Mesodermal cell (in vitro differentiated cells): ENCODE results near the gene IFITM10.
"Not testable (repeated sequence)": the region's sequence is repeated elsewhere in the genome, so short reads cannot be mapped to it uniquely, and the experiment has no call there.

Experiments
- H3K27ac ChIP-seq: 2 replicates; pipeline ENCODE4 v1.7.0; 2013; ENCODE audit warnings: mild to moderate bottlenecking, low read depth, low read length, moderate library complexity; ENCODE audit not compliant: severe bottlenecking
- H3K36me3 ChIP-seq: 2 replicates; pipeline ENCODE4 v1.7.1; 2013; ENCODE audit warnings: mild to moderate bottlenecking, low read length, moderate library complexity; ENCODE audit not compliant: control insufficient read depth, insufficient read depth
- H3K4me1 ChIP-seq: one replicate; pipeline ENCODE4 v1.7.1; 2013; ENCODE audit warnings: mild to moderate bottlenecking, low read length; ENCODE audit not compliant: insufficient read depth, control insufficient read depth, poor library complexity, severe bottlenecking
- H3K4me3 ChIP-seq: 2 replicates; pipeline ENCODE4 v1.7.0; 2013; ENCODE audit warnings: low read length, control low read depth, mild to moderate bottlenecking; ENCODE audit not compliant: insufficient read depth, poor library complexity, severe bottlenecking; ENCODE audit errors: extremely low read depth
- H3K9me3 ChIP-seq: 2 replicates; pipeline ENCODE4 v1.7.1; 2013; ENCODE audit warnings: mild to moderate bottlenecking, low read length, moderate library complexity; ENCODE audit not compliant: control insufficient read depth
- WGBS, 2 experiments: methylation state at CpG; one replicate each; pipeline ENCODE4 v1.1.5; 2013; ENCODE audit warnings: missing lambda C conversion rate in 2 of 2; ENCODE audit not compliant: insufficient coverage in 2 of 2; 5-methylcytosine and 5-hydroxymethylcytosine counted together

Gene IFITM10

GRCh38 chr11:1690167-1691025 lies 60.0 kb downstream of the IFITM10 start:
- 69 to 73% methylated on average over 17 to 22 of the region's 22 CpGs for WGBS, 2 experiments
- Histone ChIP-seq H3K4me1 (peaks cover 26% of the 10 kb centered on the region), H3K9me3 (no peaks in the 10 kb centered on the region), H3K4me3 (no peak overlapping the region), H3K36me3 (no peaks in the 10 kb centered on the region), H3K27ac (no peak overlapping the region)

GRCh38 chr11:1689250-1690166 lies 60.9 kb downstream of the IFITM10 start:
- H3K36me3 ChIP-seq, H3K27ac ChIP-seq, H3K4me3 ChIP-seq, H3K9me3 ChIP-seq: not testable (repeated sequence)
- 74 to 79% methylated on average over 16 to 18 of the region's 32 CpGs for WGBS, 2 experiments
- H3K4me1 ChIP-seq = peaks cover 26% of the 10 kb centered on the region

- not testable (repeated sequence) for H3K36me3 ChIP-seq, H3K9me3 ChIP-seq, H3K27ac ChIP-seq, H3K4me3 ChIP-seq
- H3K4me1 ChIP-seq = peaks cover 21% of the 10 kb centered on the region
- WGBS, 2 experiments = 92 to 93% methylated on average over 6 to 11 of the region's 19 CpGs
Measured at GRCh38 chr11:1688336-1688947, 62.0 kb downstream of the IFITM10 start.

GRCh38 chr11:1686220-1686619 lies 64.2 kb downstream of the IFITM10 start:
- not testable (repeated sequence) for H3K4me1 ChIP-seq, H3K36me3 ChIP-seq, H3K4me3 ChIP-seq, H3K9me3 ChIP-seq, H3K27ac ChIP-seq
- 80 to 86% methylated on average over 11 to 12 of the region's 15 CpGs for WGBS, 2 experiments

GRCh38 chr11:1684886-1685874 lies 65.2 kb downstream of the IFITM10 start:
- H3K9me3 ChIP-seq, H3K27ac ChIP-seq, H3K4me3 ChIP-seq, H3K4me1 ChIP-seq, H3K36me3 ChIP-seq: not testable (repeated sequence)
- WGBS, 2 experiments = 90 to 92% methylated on average over 7 to 8 of the region's 18 CpGs

GRCh38 chr11:1683904-1684572 lies 66.4 kb downstream of the IFITM10 start:
- not testable (repeated sequence) for H3K27ac ChIP-seq, H3K4me3 ChIP-seq, H3K4me1 ChIP-seq, H3K9me3 ChIP-seq, H3K36me3 ChIP-seq
- no CpG with 5 or more reads among the region's 24 CpGs for WGBS, 2 experiments

- not testable (repeated sequence) for H3K4me1 ChIP-seq, H3K9me3 ChIP-seq, H3K36me3 ChIP-seq, H3K27ac ChIP-seq, H3K4me3 ChIP-seq
- 90 to 97% methylated on average over 6 to 8 of the region's 19 CpGs for WGBS, 2 experiments
Measured at GRCh38 chr11:1683216-1683615, 67.2 kb downstream of the IFITM10 start.
